MCF 10A (cell line): Measurements from ENCODE around the gene MRGPRE. TPM values are rescaled to one million over a fixed set of nuclear protein-coding genes. Genes with fewer than 3 reads are reported as not detected.
A peak's percentile ranks its signal among the peaks of the same experiment; 100 is the strongest.

ENCODE experiments used
- BruUV-seq: library from RNA; stranded (reverse); fragments of 400-500 nt; replicated peaks from 2 replicates; lab custom pipeline; 2021; lab: Mats Ljungman, UMichigan
- CTCF ChIA-PET: fragments of 300-600 bp; sonication (Branson Sonifier 250); formaldehyde crosslinking; extraction: SDS; loops from one replicate; lab custom pipeline; 2021; ENCODE audit warnings: antibody characterized with exemption, inconsistent platforms; lab: Yijun Ruan, JAX
- POLR2A ChIA-PET: fragments of 300-600, 350-650 bp; sonication (Branson Sonifier 250); formaldehyde crosslinking; extraction: SDS; loops from one replicate; lab custom pipeline; 2020; ENCODE audit warnings: antibody characterized with exemption, inconsistent platforms; lab: Yijun Ruan, JAX
- DNase-seq: peaks from one replicate; pipeline ENCODE4 v3.0.0-alpha.2; 2018; ENCODE audit not compliant: unreplicated experiment
- H3K27ac Mint-ChIP-seq: one replicate; pipeline ENCODE4 v1.8.0; 2022; ENCODE audit warnings: mild to moderate bottlenecking, low read depth, mixed read lengths; ENCODE audit not compliant: unreplicated experiment
- H3K27me3 Mint-ChIP-seq: one replicate; pipeline ENCODE4 v1.8.0; 2022; ENCODE audit warnings: mixed read lengths; ENCODE audit not compliant: insufficient read depth, unreplicated experiment
- H3K36me3 Mint-ChIP-seq: one replicate; pipeline ENCODE4 v1.8.0; 2022; ENCODE audit warnings: mild to moderate bottlenecking, moderate library complexity, mixed read lengths; ENCODE audit not compliant: insufficient read depth, unreplicated experiment
- H3K4me1 Mint-ChIP-seq: one replicate; pipeline ENCODE4 v1.8.0; 2022; ENCODE audit warnings: mixed read lengths; ENCODE audit not compliant: insufficient read depth, unreplicated experiment
- H3K4me3 Mint-ChIP-seq: one replicate; pipeline ENCODE4 v1.8.0; 2022; ENCODE audit warnings: mild to moderate bottlenecking, moderate library complexity, mixed read lengths; ENCODE audit not compliant: unreplicated experiment
- H3K9me3 Mint-ChIP-seq: one replicate; pipeline ENCODE4 v1.8.0; 2022; ENCODE audit warnings: mixed read lengths; ENCODE audit not compliant: unreplicated experiment
- intact Hi-C: fragments of 100-400 bp; cut with micrococcal nuclease; formaldehyde crosslinking; loops from 2 replicates; pipeline ENCODE4 v1.14.1; 2022
- total RNA-seq: library from RNA; stranded (reverse); gene quantifications from 2 replicates; pipeline ENCODE4 v1.2.3, GENCODE V29; 2022
- TF ChIP-seq, protein P1 (sequence below): fragments of 200-600 bp; IDR thresholded peaks from one replicate; pipeline ENCODE4 v1.8.0; 2022; ENCODE audit warnings: antibody characterized with exemption, mild to moderate bottlenecking; ENCODE audit not compliant: unreplicated experiment

MRGPRE gene
- total RNA-seq, 1 experiment from 2014 or later, result not detected

GRCh38 chr11:3177931-3178330 lies 54.3 kb downstream of the MRGPRE start:
- peak; percentile 36 for DNase-seq
- CTCF ChIA-PET, result no interaction called here
- POLR2A ChIA-PET, result no interaction called here
- intact Hi-C loops, result no loop called here
- Mint-ChIP-seq H3K4me3 (no peak overlapping the region), H3K36me3 (no peaks in the 10 kb centered on the region), H3K9me3 (peaks cover 9% of the 10 kb centered on the region), H3K27me3 (no peaks in the 10 kb centered on the region), H3K27ac (no peak overlapping the region), H3K4me1 (no peaks in the 10 kb centered on the region)
- TF ChIP-seq, protein P1, sequence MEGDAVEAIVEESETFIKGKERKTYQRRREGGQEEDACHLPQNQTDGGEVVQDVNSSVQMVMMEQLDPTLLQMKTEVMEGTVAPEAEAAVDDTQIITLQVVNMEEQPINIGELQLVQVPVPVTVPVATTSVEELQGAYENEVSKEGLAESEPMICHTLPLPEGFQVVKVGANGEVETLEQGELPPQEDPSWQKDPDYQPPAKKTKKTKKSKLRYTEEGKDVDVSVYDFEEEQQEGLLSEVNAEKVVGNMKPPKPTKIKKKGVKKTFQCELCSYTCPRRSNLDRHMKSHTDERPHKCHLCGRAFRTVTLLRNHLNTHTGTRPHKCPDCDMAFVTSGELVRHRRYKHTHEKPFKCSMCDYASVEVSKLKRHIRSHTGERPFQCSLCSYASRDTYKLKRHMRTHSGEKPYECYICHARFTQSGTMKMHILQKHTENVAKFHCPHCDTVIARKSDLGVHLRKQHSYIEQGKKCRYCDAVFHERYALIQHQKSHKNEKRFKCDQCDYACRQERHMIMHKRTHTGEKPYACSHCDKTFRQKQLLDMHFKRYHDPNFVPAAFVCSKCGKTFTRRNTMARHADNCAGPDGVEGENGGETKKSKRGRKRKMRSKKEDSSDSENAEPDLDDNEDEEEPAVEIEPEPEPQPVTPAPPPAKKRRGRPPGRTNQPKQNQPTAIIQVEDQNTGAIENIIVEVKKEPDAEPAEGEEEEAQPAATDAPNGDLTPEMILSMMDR, result no peak
- no TSS peak for BruUV-seq

Other genes starting within 250 kb of the MRGPRE start
- gene NAP1L4, start 240.1 kb downstream of the MRGPRE start, total RNA-seq, result 103 TPM in 2 replicates
- 144 and 150 TPM in 2 replicates for gene CARS1, start 175.0 kb downstream of the MRGPRE start, total RNA-seq
- 85.7 and 115 TPM in 2 replicates for gene OSBPL5, start 67.1 kb downstream of the MRGPRE start, total RNA-seq
- not detected in 2 replicates for gene MRGPRG, start 13.6 kb downstream of the MRGPRE start, total RNA-seq
- gene ZNF195, start 146.7 kb upstream of the MRGPRE start, total RNA-seq, result 29.1 and 42.5 TPM in 2 replicates